NT2/D1 (cell line): ENCODE results near the gene HOXD11.

Experiments
- DNase-seq: peaks from one replicate; pipeline ENCODE4 v3.0.0-alpha.2; 2011; ENCODE audit warnings: low read depth, low spot score
- H3K27me3 ChIP-seq: 2 replicates; pipeline ENCODE4 v1.6.0; 2011; ENCODE audit warnings: mild to moderate bottlenecking; ENCODE audit not compliant: insufficient read length, insufficient read depth
- H3K36me3 ChIP-seq: 2 replicates; pipeline ENCODE4 v1.6.1; 2011; ENCODE audit warnings: mild to moderate bottlenecking, low read length, mixed read lengths; ENCODE audit not compliant: insufficient read depth, insufficient read length
- H3K4me1 ChIP-seq: 2 replicates; pipeline ENCODE4 v1.5.1; 2011; ENCODE audit not compliant: insufficient read depth, insufficient read length
- H3K4me3 ChIP-seq: 2 replicates; pipeline ENCODE4 v1.5.1; 2011; ENCODE audit warnings: low read depth; ENCODE audit not compliant: insufficient read length
- H3K9ac ChIP-seq: 2 replicates; pipeline ENCODE4 v1.6.0; 2011; ENCODE audit warnings: low read depth; ENCODE audit not compliant: insufficient read length
- H3K9me3 ChIP-seq: 2 replicates; pipeline ENCODE4 v1.5.1; 2011; ENCODE audit warnings: mild to moderate bottlenecking, low read length; ENCODE audit not compliant: insufficient read depth
- SUZ12 ChIP-seq: IDR thresholded peaks from 2 replicates; pipeline ENCODE4 v1.6.1; 2011; ENCODE audit not compliant: insufficient read length, insufficient read depth; ENCODE audit errors: extremely low read depth
- YY1 ChIP-seq: IDR thresholded peaks from 2 replicates; pipeline ENCODE4 v1.6.1; 2011; ENCODE audit not compliant: insufficient read length, insufficient read depth
- ZNF274 ChIP-seq: IDR thresholded peaks from 2 replicates; pipeline ENCODE4 v1.6.1; 2011; ENCODE audit warnings: mild to moderate bottlenecking, low read depth, low read length

HOXD11 gene

DNA sequence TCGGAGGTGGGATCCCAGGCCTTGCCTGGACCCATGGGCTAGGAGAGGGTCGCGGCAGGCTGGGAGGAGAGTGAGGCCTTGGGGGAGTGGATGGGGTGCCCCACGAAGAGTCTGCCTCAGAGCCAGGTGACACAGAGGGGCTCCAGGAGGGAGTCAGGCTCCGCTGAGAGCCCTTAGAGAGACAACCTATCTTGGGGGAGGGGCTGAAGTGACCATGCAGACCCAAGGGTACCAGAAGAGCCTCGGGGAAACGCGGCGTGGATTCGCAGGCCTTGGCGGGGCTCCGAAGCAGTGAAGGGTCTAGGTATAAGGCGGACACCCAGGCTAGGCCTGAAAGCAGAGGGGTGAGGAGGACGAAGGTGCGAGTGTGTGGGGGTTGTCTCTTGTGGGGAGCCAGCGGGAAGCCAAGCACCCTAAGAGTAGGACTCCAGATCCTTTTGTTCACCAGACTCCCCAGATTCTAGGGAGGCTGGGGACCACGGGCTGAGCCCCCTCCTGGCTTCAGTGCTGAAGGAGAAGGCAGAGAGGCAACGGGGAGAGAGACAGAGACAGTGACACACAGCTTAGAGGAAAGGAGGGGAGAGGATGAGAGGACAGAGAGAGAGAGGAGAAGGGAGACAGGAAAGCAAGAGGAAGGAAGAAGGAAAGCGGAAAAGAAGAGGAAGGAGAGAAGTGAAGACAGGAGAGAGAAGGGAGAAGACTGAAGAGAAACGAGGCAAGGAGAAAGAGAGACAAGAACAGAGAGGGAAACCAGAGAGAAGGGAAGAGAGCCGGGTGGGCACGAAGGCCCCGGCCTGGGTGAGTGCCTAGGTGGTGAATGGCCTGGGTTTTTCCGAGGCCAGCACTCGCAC is 1.1 kb upstream of the HOXD11 start:
- peak overlapping the region; percentile 44 for H3K4me3 ChIP-seq
- no peaks in the 10 kb centered on the region for H3K36me3 ChIP-seq
- TF ChIP-seq SUZ12, result peak; percentile 1
- TF ChIP-seq ZNF274, result no peak
- DNase-seq, result no peak
- peaks cover 16% of the 10 kb centered on the region for H3K4me1 ChIP-seq
- H3K9ac ChIP-seq, result no peak overlapping the region
- H3K27me3 ChIP-seq, result peaks cover 98% of the 10 kb centered on the region
- peaks cover 10% of the 10 kb centered on the region; the same call in 1 of the 2 replicates for H3K9me3 ChIP-seq

DNA sequence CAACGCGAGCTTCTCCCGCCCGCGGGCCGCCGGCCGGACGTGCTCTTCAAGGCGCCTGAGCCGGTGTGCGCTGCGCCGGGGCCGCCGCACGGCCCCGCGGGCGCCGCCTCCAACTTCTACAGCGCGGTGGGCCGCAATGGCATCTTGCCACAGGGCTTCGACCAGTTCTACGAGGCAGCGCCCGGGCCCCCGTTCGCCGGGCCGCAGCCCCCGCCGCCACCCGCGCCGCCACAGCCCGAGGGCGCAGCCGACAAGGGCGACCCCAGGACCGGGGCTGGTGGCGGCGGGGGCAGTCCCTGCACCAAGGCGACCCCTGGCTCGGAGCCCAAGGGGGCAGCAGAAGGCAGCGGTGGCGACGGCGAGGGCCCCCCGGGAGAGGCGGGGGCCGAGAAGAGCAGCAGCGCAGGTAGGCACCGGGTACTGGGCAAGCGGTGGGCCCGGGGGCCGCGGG is 676 bp downstream of the HOXD11 start:
- TF ChIP-seq ZNF274, result no peak
- TF ChIP-seq YY1, result no peak
- TF ChIP-seq SUZ12, result no peak
- Histone ChIP-seq H3K4me3 (peak overlapping the region; percentile 13), H3K36me3 (peaks cover 6% of the 10 kb centered on the region), H3K27me3 (peaks cover 98% of the 10 kb centered on the region), H3K9ac (no peak overlapping the region), H3K4me1 (peaks cover 16% of the 10 kb centered on the region), H3K9me3 (no peaks in the 10 kb centered on the region)
- no peak for DNase-seq

DNA sequence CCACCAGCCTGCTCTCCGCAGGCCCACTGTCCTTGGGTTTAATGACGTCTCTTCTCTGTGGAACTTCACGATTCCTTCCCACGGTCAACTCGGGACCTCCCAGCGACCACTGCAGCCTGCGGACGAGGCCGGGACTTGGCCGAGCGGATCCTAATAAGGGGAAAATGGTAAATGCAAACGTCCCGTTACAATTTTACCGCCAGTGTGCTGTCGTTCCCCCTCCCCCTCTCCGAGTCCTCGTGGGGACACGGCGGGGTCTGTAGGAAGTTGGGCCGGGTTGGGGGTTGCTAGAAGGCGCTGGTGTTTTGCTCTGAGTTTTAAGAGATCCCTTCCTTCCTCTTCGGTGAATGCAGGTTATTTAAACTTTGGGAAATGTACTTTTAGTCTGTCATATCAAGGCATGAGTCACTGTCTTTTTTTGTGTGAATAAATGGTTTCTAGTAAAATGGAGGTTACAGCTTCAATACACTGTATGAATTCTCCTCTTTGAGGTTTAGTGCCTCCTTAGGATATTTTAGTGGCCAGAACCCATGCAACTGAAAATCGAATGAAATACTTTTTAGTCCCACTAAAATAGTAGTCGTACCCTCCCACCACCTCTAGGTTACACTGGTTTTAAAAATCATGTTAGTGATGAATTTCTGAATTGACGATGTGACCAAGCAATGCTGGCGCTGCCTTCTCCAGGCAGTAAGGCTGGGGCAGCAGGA is 2.3 kb downstream of the HOXD11 start:
- H3K27me3 ChIP-seq, result peaks cover 98% of the 10 kb centered on the region
- peaks cover 16% of the 10 kb centered on the region for H3K4me1 ChIP-seq
- H3K4me3 ChIP-seq, result peak overlapping the region; percentile 5
- H3K36me3 ChIP-seq, result peaks cover 6% of the 10 kb centered on the region
- H3K9me3 ChIP-seq, result no peaks in the 10 kb centered on the region
- DNase-seq, result no peak
- H3K9ac ChIP-seq, result no peak overlapping the region
- TF ChIP-seq SUZ12, result peak; percentile 67
- no peak for TF ChIP-seq ZNF274

DNA sequence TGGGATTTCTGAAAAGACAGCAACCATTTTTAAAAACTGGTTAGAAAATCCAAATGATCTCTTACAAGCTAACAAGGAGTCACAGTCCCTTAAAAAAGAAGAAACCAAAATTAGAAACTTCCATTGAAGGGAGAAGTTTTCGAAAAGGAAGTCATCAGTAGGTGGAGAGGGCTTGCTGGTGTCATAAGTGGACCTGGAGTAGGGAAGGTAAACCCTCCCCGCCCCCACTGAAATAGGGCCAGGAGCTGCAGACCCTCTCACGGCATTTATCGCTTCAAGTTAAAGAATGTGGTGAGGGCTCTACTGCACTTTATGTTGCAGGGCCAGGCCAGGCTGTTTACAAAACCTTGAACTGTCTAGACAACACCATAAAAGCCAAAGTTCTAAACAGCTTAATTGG is 2.9 kb downstream of the HOXD11 start:
- no peak overlapping the region for H3K4me3 ChIP-seq
- H3K36me3 ChIP-seq, result peaks cover 6% of the 10 kb centered on the region
- no peak for DNase-seq
- peaks cover 98% of the 10 kb centered on the region for H3K27me3 ChIP-seq
- no peaks in the 10 kb centered on the region for H3K9me3 ChIP-seq
- peaks cover 15% of the 10 kb centered on the region for H3K4me1 ChIP-seq
- H3K9ac ChIP-seq, result no peak overlapping the region
- TF ChIP-seq ZNF274, result no peak

DNA sequence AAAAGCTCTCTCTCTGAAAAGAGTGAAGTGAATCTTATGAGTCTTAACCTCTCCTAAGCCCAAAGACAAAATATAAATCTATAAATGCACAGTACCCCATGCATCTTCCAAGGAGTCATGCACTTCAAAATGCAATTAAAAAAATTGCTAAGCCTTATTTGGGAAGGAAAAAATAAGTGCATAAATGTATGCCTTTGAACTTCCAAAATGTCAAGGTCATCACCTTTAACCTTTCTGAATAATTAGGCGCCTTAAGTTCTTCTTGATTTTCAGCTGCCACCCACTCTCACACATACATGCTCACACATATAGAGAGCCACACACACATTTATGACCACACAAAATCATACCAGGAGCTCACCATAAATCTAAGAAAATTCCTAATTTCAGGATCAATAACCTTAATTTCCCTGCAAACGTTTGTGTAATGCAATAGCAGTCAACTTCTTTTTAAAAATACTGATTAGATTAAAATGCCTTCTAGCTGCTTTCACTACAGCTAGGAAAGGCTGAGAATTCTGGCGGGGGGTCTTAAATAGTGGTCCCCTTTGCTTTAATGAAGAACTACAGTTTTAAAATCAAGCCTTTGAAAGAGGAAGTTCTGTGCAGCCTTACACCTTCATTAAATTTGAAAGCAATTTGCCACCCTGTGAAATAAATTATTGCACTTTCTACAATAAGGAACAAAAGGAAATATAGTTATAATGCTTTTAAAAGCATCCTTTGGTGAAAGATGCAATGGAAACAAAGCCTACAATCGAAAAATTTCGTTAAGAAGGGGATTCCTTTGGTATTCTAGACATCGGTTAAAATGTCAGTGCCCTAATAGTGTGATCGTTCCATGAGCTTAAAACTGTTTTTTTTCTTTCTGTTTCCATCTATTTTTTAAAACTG is 3.6 kb downstream of the HOXD11 start:
- TF ChIP-seq ZNF274 (no peak), YY1 (no peak), SUZ12 (no peak)
- DNase-seq, result no peak
- Histone ChIP-seq H3K36me3 (peaks cover 6% of the 10 kb centered on the region), H3K9ac (no peak overlapping the region), H3K4me1 (peaks cover 8% of the 10 kb centered on the region), H3K4me3 (no peak overlapping the region), H3K27me3 (peaks cover 98% of the 10 kb centered on the region), H3K9me3 (no peaks in the 10 kb centered on the region)

DNA sequence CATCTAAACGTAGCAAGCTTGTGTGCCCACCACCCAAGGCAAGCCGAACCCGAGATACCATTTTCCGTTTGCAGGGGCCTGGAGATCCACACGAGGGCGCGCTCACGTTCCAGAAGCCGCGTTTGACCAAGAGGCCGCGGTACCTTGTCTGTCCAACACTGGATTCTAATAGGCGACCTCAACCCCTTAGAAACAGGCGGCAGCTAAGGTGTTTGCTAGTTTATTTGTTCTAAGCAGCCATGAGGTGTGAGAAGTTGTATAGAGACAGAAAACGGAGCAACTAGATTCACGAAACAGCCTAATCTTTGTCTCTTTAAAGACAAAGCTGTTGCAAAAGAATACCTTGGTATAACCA is 4.2 kb downstream of the HOXD11 start:
- DNase-seq, result no peak
- Histone ChIP-seq H3K27me3 (peaks cover 98% of the 10 kb centered on the region), H3K9ac (no peak overlapping the region), H3K4me3 (no peak overlapping the region), H3K9me3 (no peaks in the 10 kb centered on the region), H3K4me1 (peaks cover 5% of the 10 kb centered on the region), H3K36me3 (peaks cover 6% of the 10 kb centered on the region)
- no peak for TF ChIP-seq SUZ12
- TF ChIP-seq ZNF274, result no peak
- TF ChIP-seq YY1, result no peak
